DOHH2 (cell line): Measurements from ENCODE around the gene MTG1.
"Not testable (repeated sequence)": the region's sequence is repeated elsewhere in the genome, so short reads cannot be mapped to it uniquely, and the experiment has no call there.

Experiments
- H3F3A ChIP-seq: fragments of 200-600 bp; sonication (generic), shearing (Covaris generic); 2 replicates; pipeline ENCODE4 v1.6.0; 2016; ENCODE audit warnings: antibody characterized with exemption, mild to moderate bottlenecking; ENCODE audit not compliant: control insufficient read depth, insufficient read depth
- H3K27ac ChIP-seq: fragments of 200-600 bp; sonication (generic); 2 replicates; pipeline ENCODE4 v1.5.1; 2014; ENCODE audit warnings: low read depth, mild to moderate bottlenecking, low read length, moderate library complexity
- H3K27me3 ChIP-seq: fragments of 200-600 bp; sonication (generic); 2 replicates; pipeline ENCODE4 v1.6.1; 2014; ENCODE audit warnings: mild to moderate bottlenecking, low read length, mixed read lengths; ENCODE audit not compliant: control insufficient read depth
- H3K36me3 ChIP-seq: fragments of 200-600 bp; sonication (generic); 2 replicates; pipeline ENCODE4 v1.6.1; 2014; ENCODE audit warnings: mild to moderate bottlenecking, low read length, moderate library complexity, mixed read lengths; ENCODE audit not compliant: control insufficient read depth
- H3K4me1 ChIP-seq: fragments of 200-600 bp; sonication (generic); 2 replicates; pipeline ENCODE4 v1.6.1; 2014; ENCODE audit warnings: mild to moderate bottlenecking, low read length, mixed read lengths; ENCODE audit not compliant: control insufficient read depth
- H3K4me2 ChIP-seq: fragments of 200-600 bp; sonication (generic); 2 replicates; pipeline ENCODE4 v1.6.0; 2014; ENCODE audit warnings: mild to moderate bottlenecking, low read length, moderate library complexity
- H3K4me3 ChIP-seq: fragments of 200-600 bp; sonication (generic); 2 replicates; pipeline ENCODE4 v1.5.1; 2014; ENCODE audit warnings: mild to moderate bottlenecking, low read length, mixed read lengths
- H3K79me2 ChIP-seq: fragments of 200-600 bp; sonication (generic); 2 replicates; pipeline ENCODE4 v1.6.1; 2014; ENCODE audit warnings: mild to moderate bottlenecking, low read length, mixed read lengths; ENCODE audit not compliant: control insufficient read depth
- H3K9me2 ChIP-seq: fragments of 200-600 bp; sonication (generic); replicated peaks from 2 replicates; pipeline ENCODE4 v1.6.1; 2014; ENCODE audit warnings: mild to moderate bottlenecking, low read length, mixed read lengths; ENCODE audit not compliant: control insufficient read depth
- H3K9me3 ChIP-seq: fragments of 200-600 bp; sonication (generic); 2 replicates; pipeline ENCODE4 v1.6.1; 2014; ENCODE audit warnings: antibody characterized with exemption, low read length, mixed read lengths; ENCODE audit not compliant: control insufficient read depth, insufficient read depth
- H4K20me1 ChIP-seq: fragments of 200-600 bp; sonication (generic); 2 replicates; pipeline ENCODE4 v1.6.0; 2014; ENCODE audit warnings: low read depth, mild to moderate bottlenecking, antibody characterized with exemption, low read length, moderate library complexity; ENCODE audit not compliant: control insufficient read depth, insufficient read depth
- CTCF ChIP-seq: fragments of 200-600 bp; sonication (generic); IDR thresholded peaks from one replicate; pipeline ENCODE4 v1.5.1; 2014; ENCODE audit warnings: antibody characterized with exemption, mild to moderate bottlenecking, low read depth, low read length; ENCODE audit not compliant: poor library complexity, severe bottlenecking
- EZH2phosphoT487 ChIP-seq: fragments of 200-600 bp; sonication (generic); IDR thresholded peaks from 2 replicates; pipeline ENCODE4 v1.6.1; 2017; ENCODE audit warnings: borderline replicate concordance, mild to moderate bottlenecking, antibody characterized with exemption, low read length, moderate library complexity, mixed read lengths

Gene MTG1

GRCh38 chr10:133383551-133383950, 10.4 kb upstream of the MTG1 start:
- peaks cover 10% of the 10 kb centered on the region; the same call in 1 of the 2 replicates for H3K27me3 ChIP-seq
- H3K4me1 ChIP-seq: peaks cover 18% of the 10 kb centered on the region
- H4K20me1 ChIP-seq: no peaks in the 10 kb centered on the region
- H3K4me2 ChIP-seq: no peak overlapping the region
- no peaks in the 10 kb centered on the region for H3K9me2 ChIP-seq
- TF ChIP-seq EZH2phosphoT487 (no peak), CTCF (no peak)
- H3F3A ChIP-seq: no peaks in the 10 kb centered on the region
- H3K27ac ChIP-seq: no peak overlapping the region
- H3K4me3 ChIP-seq: no peak overlapping the region
- H3K36me3 ChIP-seq: peaks cover 3% of the 10 kb centered on the region; the same call in 1 of the 2 replicates
- H3K9me3 ChIP-seq: no peaks in the 10 kb centered on the region
- peaks cover 6% of the 10 kb centered on the region for H3K79me2 ChIP-seq

GRCh38 chr10:133384071-133384470, 9.9 kb upstream of the MTG1 start:
- Histone ChIP-seq H3K79me2 (peaks cover 6% of the 10 kb centered on the region), H3K36me3 (peaks cover 4% of the 10 kb centered on the region; the same call in 1 of the 2 replicates), H4K20me1 (no peaks in the 10 kb centered on the region), H3K4me3 (no peak overlapping the region), H3K9me3 (no peaks in the 10 kb centered on the region), H3K9me2 (no peaks in the 10 kb centered on the region), H3K4me2 (no peak overlapping the region), H3K27me3 (peaks cover 10% of the 10 kb centered on the region; the same call in 1 of the 2 replicates), H3K27ac (no peak overlapping the region), H3F3A (peaks cover under 1% of the 10 kb centered on the region), H3K4me1 (peaks cover 18% of the 10 kb centered on the region)
- TF ChIP-seq EZH2phosphoT487 (no peak), CTCF (no peak)

- peaks cover 12% of the 10 kb centered on the region for H3F3A ChIP-seq
- H3K4me3 ChIP-seq: no peak overlapping the region
- no peak overlapping the region for H3K4me2 ChIP-seq
- H3K27ac ChIP-seq: no peak overlapping the region
- TF ChIP-seq EZH2phosphoT487: no peak
- TF ChIP-seq CTCF: no peak
- H3K27me3 ChIP-seq: peaks cover 2% of the 10 kb centered on the region; the same call in 1 of the 2 replicates
- H3K4me1 ChIP-seq: peaks cover 22% of the 10 kb centered on the region
- no peaks in the 10 kb centered on the region for H3K9me2 ChIP-seq
- peaks cover 11% of the 10 kb centered on the region for H3K36me3 ChIP-seq
- no peaks in the 10 kb centered on the region for H4K20me1 ChIP-seq
- H3K79me2 ChIP-seq: peaks cover 6% of the 10 kb centered on the region
- no peaks in the 10 kb centered on the region for H3K9me3 ChIP-seq
Observed at GRCh38 chr10:133385214-133385613, 8.7 kb upstream of the MTG1 start.

- Histone ChIP-seq H3K36me3 (peaks cover 21% of the 10 kb centered on the region), H3F3A (peaks cover 17% of the 10 kb centered on the region), H3K4me1 (peaks cover 39% of the 10 kb centered on the region)
- H3K79me2 ChIP-seq, H3K9me3 ChIP-seq, H3K9me2 ChIP-seq, H3K27ac ChIP-seq, H3K27me3 ChIP-seq, H3K4me2 ChIP-seq, H4K20me1 ChIP-seq, H3K4me3 ChIP-seq: not testable (repeated sequence)
Observed at GRCh38 chr10:133386951-133387350, 7.0 kb upstream of the MTG1 start.
